K562 (cell line): ENCODE results near the gene RPL38. TPM values are rescaled to one million over a fixed set of nuclear protein-coding genes. Genes with fewer than 3 reads are reported as not detected.

Experiments used
- ATAC-seq: fragments of 200-7000 bp; cut with Tn5 transposase; 3 replicates; pipeline ENCODE4 v1.9.1; 2020; ENCODE audit warnings: moderate library complexity
- BruUV-seq: library from RNA; stranded (reverse); fragments of 400-500 nt; replicated peaks from 2 replicates; lab custom pipeline; 2021; lab: Mats Ljungman, UMichigan
- CTCF ChIA-PET: fragments of 300-600 bp; formaldehyde crosslinking; extraction: SDS; loops from one replicate; lab custom pipeline; 2021; ENCODE audit warnings: low intra/inter-chr PET ratio; lab: Yijun Ruan, JAX
- POLR2A ChIA-PET: fragments of 300-600, 350-650 bp; sonication (Branson Sonifier 250); formaldehyde crosslinking; extraction: SDS; loops from one replicate; lab custom pipeline; 2021; ENCODE audit warnings: antibody characterized with exemption, inconsistent platforms; lab: Yijun Ruan, JAX
- DNase-seq, 4 experiments: peaks; one replicate each; pipeline versions ENCODE4 v3.0.0 to v3.0.0-alpha.2; 2011 to 2018; ENCODE audit warnings: low spot score in 3 of 4, mixed read lengths in 3 of 4; ENCODE audit errors: extremely low read depth in 1 of 4
- FAIRE-seq: peaks from 2 replicates; lab custom pipeline; 2011; peaks lifted over from hg19 to GRCh38; lab: Jason Lieb, UNC
- H2AFZ ChIP-seq: 2 replicates; pipeline ENCODE4 v1.6.0; 2011; ENCODE audit warnings: low read depth, low read length, control low read depth, inconsistent platforms
- H3K27ac ChIP-seq: fragments of 200-600 bp; 3 replicates; pipeline ENCODE4 v1.8.0; 2011; ENCODE audit warnings: low read depth, mild to moderate bottlenecking, control low read depth, inconsistent platforms, low read length, moderate library complexity, mixed read lengths; ENCODE audit errors: extremely low read depth
- H3K27me3 ChIP-seq, 2 experiments: fragments of 300-600 bp in 1 of 2; 2 replicates in 1 of 2; 3 replicates in 1 of 2; pipeline versions ENCODE4 v1.6.0 to v1.8.0; 2011; ENCODE audit warnings: inconsistent platforms in 2 of 2, low read length in 2 of 2, mild to moderate bottlenecking in 1 of 2, mixed read lengths in 1 of 2, moderate library complexity in 1 of 2; ENCODE audit not compliant: control insufficient read depth in 2 of 2, insufficient read depth in 2 of 2
- H3K36me3 ChIP-seq: fragments of 300-600 bp; 3 replicates; pipeline ENCODE4 v1.8.0; 2011; ENCODE audit warnings: mild to moderate bottlenecking, low read length, inconsistent platforms; ENCODE audit not compliant: control insufficient read depth, insufficient read depth
- H3K4me1 ChIP-seq, 2 experiments: fragments of 200-600 bp in 1 of 2; replicated peaks in 1 of 2; 2 replicates in 1 of 2; 3 replicates in 1 of 2; pipeline versions ENCODE4 v1.5.1 to v1.8.0; 2011; ENCODE audit warnings: inconsistent platforms in 2 of 2, low read length in 2 of 2, mild to moderate bottlenecking in 1 of 2, mixed read lengths in 1 of 2, moderate library complexity in 1 of 2; ENCODE audit not compliant: control insufficient read depth in 2 of 2, insufficient read depth in 2 of 2
- H3K4me2 ChIP-seq: 2 replicates; pipeline ENCODE4 v1.6.1; 2011; ENCODE audit warnings: low read length, control low read depth, inconsistent platforms, mixed read lengths; ENCODE audit not compliant: insufficient read depth
- H3K4me3 ChIP-seq: fragments of 200-600 bp; sonication (generic), shearing (Covaris generic); 2 replicates; pipeline ENCODE4 v1.5.1; 2016; ENCODE audit warnings: control low read depth, inconsistent platforms
- H3K79me2 ChIP-seq: fragments of 200-600 bp; 3 replicates; pipeline ENCODE4 v1.8.0; 2011; ENCODE audit warnings: low read length, inconsistent platforms; ENCODE audit not compliant: control insufficient read depth, insufficient read depth
- H3K9ac ChIP-seq, 2 experiments: 2 replicates each; pipeline versions ENCODE4 v1.6.0 to v1.6.1; 2011; ENCODE audit warnings: low read depth in 2 of 2, low read length in 2 of 2, control low read depth in 1 of 2, inconsistent platforms in 1 of 2, mild to moderate bottlenecking in 1 of 2, mixed read lengths in 1 of 2; ENCODE audit not compliant: insufficient read depth in 1 of 2
- H3K9me1 ChIP-seq: one replicate; pipeline ENCODE4 v1.6.0; 2011; ENCODE audit warnings: inconsistent platforms, mild to moderate bottlenecking, low read length, moderate library complexity; ENCODE audit not compliant: control insufficient read depth, insufficient read depth
- H3K9me3 ChIP-seq: replicated peaks from 2 replicates; pipeline ENCODE4 v1.5.1; 2011; ENCODE audit warnings: low read depth, low read length, inconsistent platforms; ENCODE audit not compliant: control insufficient read depth, insufficient read depth
- H4K20me1 ChIP-seq: replicated peaks from 2 replicates; pipeline ENCODE4 v1.6.1; 2011; ENCODE audit warnings: low read length, inconsistent platforms, mixed read lengths; ENCODE audit not compliant: control insufficient read depth, insufficient read depth
- CREBBP ChIP-seq: IDR thresholded peaks from one replicate; pipeline ENCODE4 v1.6.1; 2012; ENCODE audit warnings: low read depth, mild to moderate bottlenecking, control low read depth, inconsistent platforms, low read length
- MYBL2 ChIP-seq, 2 experiments: fragments of 450-650 bp in 1 of 2; sonication (generic) in 1 of 2; formaldehyde crosslinking in 1 of 2; IDR thresholded peaks; 2 replicates each; pipeline versions ENCODE4 v1.6.1 to v1.8.1; 2017 to 2022; ENCODE audit warnings: borderline replicate concordance in 1 of 2, inconsistent platforms in 1 of 2, low read depth in 1 of 2, mild to moderate bottlenecking in 1 of 2, missing genetic modification reagents in 1 of 2, moderate library complexity in 1 of 2
- PHTF2 ChIP-seq: fragments of 250-450 bp; sonication (Bioruptor Pico); IDR thresholded peaks from 2 replicates; pipeline ENCODE4 v1.5.0; 2021; ENCODE audit warnings: mild to moderate bottlenecking
- POLR2H ChIP-seq: IDR thresholded peaks from 2 replicates; pipeline ENCODE4 v1.6.1; 2016; ENCODE audit warnings: missing genetic modification characterization, low read depth, mild to moderate bottlenecking, control low read depth, missing compliant biosample characterization, moderate library complexity
- PYGO2 ChIP-seq: fragments of 450-650 bp; IDR thresholded peaks from 2 replicates; pipeline ENCODE4 v1.6.1; 2016; ENCODE audit warnings: mild to moderate bottlenecking, missing genetic modification characterization, moderate library complexity, missing compliant biosample characterization
- SRSF1 ChIP-seq: fragments of 200-400 bp; formaldehyde crosslinking; IDR thresholded peaks from 2 replicates; pipeline ENCODE4 v1.6.1; 2017; ENCODE audit warnings: mild to moderate bottlenecking, low read depth, low read length, moderate library complexity
- TAF7 ChIP-seq: fragments of 450-650 bp; IDR thresholded peaks from 2 replicates; pipeline ENCODE4 v1.6.1; 2016; ENCODE audit warnings: missing genetic modification characterization, missing compliant biosample characterization
- TCF7 ChIP-seq: sonication (generic); IDR thresholded peaks from 2 replicates; pipeline ENCODE4 v1.6.1; 2016; ENCODE audit warnings: antibody characterized with exemption, borderline replicate concordance
- ZNF551 ChIP-seq: fragments of 250-450 bp; sonication (Bioruptor Pico); IDR thresholded peaks from 2 replicates; pipeline ENCODE4 v1.5.0; 2021; ENCODE audit warnings: mild to moderate bottlenecking, moderate library complexity
- ZNF561 ChIP-seq: fragments of 450-650 bp; formaldehyde crosslinking; conservative IDR thresholded peaks from 2 replicates; pipeline ENCODE4 v1.4.0; 2020; ENCODE audit warnings: mild to moderate bottlenecking, moderate library complexity
- ZNF584 ChIP-seq: fragments of 200-800 bp; sonication (Bioruptor generic); IDR thresholded peaks from 2 replicates; pipeline ENCODE4 v1.6.1; 2016; ENCODE audit warnings: low read depth, mild to moderate bottlenecking, missing genetic modification characterization, missing compliant biosample characterization
- ZNF699 ChIP-seq: fragments of 250-450 bp; sonication (Bioruptor Pico); IDR thresholded peaks from 2 replicates; pipeline ENCODE4 v1.8.0; 2021; ENCODE audit warnings: mild to moderate bottlenecking, moderate library complexity; ENCODE audit not compliant: insufficient replicate concordance
- ZNF780A ChIP-seq: fragments of 250-450 bp; sonication (Bioruptor Pico); IDR thresholded peaks from 2 replicates; pipeline ENCODE4 v1.5.0; 2021; ENCODE audit warnings: mild to moderate bottlenecking
- WGBS: fragments of 100-300 bp; shearing (Covaris generic); methylation state at CpG from one replicate; pipeline ENCODE4 v1.1.6; 2016; ENCODE audit warnings: low coverage, mixed read lengths; ENCODE audit not compliant: insufficient coverage; ENCODE audit errors: missing lambda C conversion rate; 5-methylcytosine and 5-hydroxymethylcytosine counted together
- in situ Hi-C: fragments of 300-500 bp; cut with MboI; formaldehyde crosslinking; loops from 4 replicates; pipeline ENCODE4 v1.15.0; 2018; ENCODE audit warnings: inconsistent platforms, mixed read lengths
- intact Hi-C: fragments of 100-400 bp; cut with micrococcal nuclease; formaldehyde crosslinking; loops from 2 replicates; pipeline ENCODE4 v1.14.2; 2022
- polyA plus RNA-seq, 8 experiments: library from polyadenylated mRNA; depleted of rRNA in 4 of 8; stranded (reverse) in 5 of 8; unstranded in 3 of 8; fragments of >200 nt; fragmentation: Nextera tagmentation in 2 of 8; fragmentation: Illumina TruSeq in 1 of 8; extraction: Ambion mirVana in 2 of 8; extraction: Trizol in 1 of 8; gene quantifications; 2 replicates each; pipeline versions ENCODE4 v1.2.1 to v1.2.3, GENCODE V29; 2011 to 2014; ENCODE audit warnings: inconsistent platforms in 1 of 8, missing spikeins in 1 of 8
- total RNA-seq, 7 experiments: library from RNA; depleted of rRNA in 6 of 7; stranded (reverse); fragments of >200 nt in 6 of 7; fragmentation: Illumina TruSeq in 2 of 7; extraction: Trizol in 2 of 7; gene quantifications; 2 replicates each; pipeline versions ENCODE4 v1.2.1 to v1.2.3, GENCODE V29; 2011 to 2021; ENCODE audit warnings: low replicate concordance in 1 of 7
- TF ChIP-seq, protein P1 (sequence below), 2 experiments: fragments of 200-800 bp in 1 of 2; sonication (Bioruptor generic) in 1 of 2; sonication (generic) in 1 of 2; formaldehyde crosslinking in 1 of 2; IDR thresholded peaks in 1 of 2; conservative IDR thresholded peaks in 1 of 2; 2 replicates each; pipeline versions ENCODE4 v1.5.0 to v1.6.1; 2016 to 2020; ENCODE audit warnings: missing compliant biosample characterization in 1 of 2, missing genetic modification characterization in 1 of 2, missing genetic modification reagents in 1 of 2
- TF ChIP-seq, protein P2 (sequence below): fragments of 250-450 bp; sonication (Bioruptor Pico); IDR thresholded peaks from 2 replicates; pipeline ENCODE4 v1.4.0; 2020; ENCODE audit warnings: mild to moderate bottlenecking, moderate library complexity
- TF ChIP-seq, protein P3 (sequence below): fragments of 450-650 bp; IDR thresholded peaks from 2 replicates; pipeline ENCODE4 v1.6.1; 2016; ENCODE audit warnings: borderline replicate concordance

RPL38 gene
- total and polyA plus RNA-seq, 9 of the 15 experiments (the other 6 are each of a cell fraction or from before 2014, with no cell fraction given) = 1,224 to 3,864 (median 1,939) TPM

DNA sequence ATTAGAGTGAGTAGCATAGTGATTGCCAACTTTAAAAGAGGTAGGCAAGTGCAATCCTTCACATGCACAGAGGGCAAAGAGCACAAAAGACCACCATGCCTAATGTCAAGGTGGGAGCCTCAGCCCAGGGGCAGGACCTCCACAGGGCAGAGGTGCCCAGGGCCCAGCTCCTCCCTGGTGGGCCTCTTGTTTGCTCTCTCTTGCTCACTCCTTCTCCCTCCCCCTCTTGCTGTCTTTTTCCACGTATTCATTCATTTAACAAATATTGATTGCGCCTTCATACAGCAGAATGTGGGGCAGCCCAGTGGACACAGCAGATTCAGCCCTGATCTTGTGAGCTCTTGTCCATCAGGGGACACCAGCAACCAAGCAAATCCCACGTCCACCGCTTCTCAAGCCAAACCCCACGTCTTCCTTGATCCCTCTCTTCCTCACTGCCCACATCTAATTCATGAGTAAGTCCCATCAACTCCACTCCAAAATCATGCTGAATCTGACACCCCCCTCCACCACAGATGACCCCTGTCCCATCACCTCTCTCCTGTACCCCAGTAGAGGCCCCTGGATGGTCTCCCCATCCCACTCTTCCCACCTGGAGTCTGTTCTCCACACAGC is 44.1 kb upstream of the RPL38 start:
- H2AFZ ChIP-seq = no peak overlapping the region
- peaks cover 12 to 13% of the 10 kb centered on the region in 2 experiments; a peak in 4 of 5 replicates for H3K4me1 ChIP-seq
- no peak for DNase-seq
- ATAC-seq = no peak
- no peaks in the 10 kb centered on the region for H3K9me3 ChIP-seq
- CTCF ChIA-PET = no interaction called here
- intact Hi-C loops (no loop called here), in situ Hi-C loops (no loop called here)
- no peaks in the 10 kb centered on the region for H4K20me1 ChIP-seq
- no peaks in the 10 kb centered on the region for H3K9me1 ChIP-seq
- H3K79me2 ChIP-seq = no peaks in the 10 kb centered on the region
- H3K9ac ChIP-seq = no peak overlapping the region
- H3K27ac ChIP-seq = no peak overlapping the region
- POLR2A ChIA-PET = interaction anchor here (1.0 kb wide), 1 partner anchor 44 kb away, joined by 6 read pairs; the partner anchor contains the start of gene RPL38
- 3% methylated on average over 5 of the region's 5 CpGs for WGBS
- no peak overlapping the region for H3K4me3 ChIP-seq
- H3K4me2 ChIP-seq = no peak overlapping the region
- H3K36me3 ChIP-seq = no peaks in the 10 kb centered on the region
- BruUV-seq = no TSS peak
- no peak for FAIRE-seq
- H3K27me3 ChIP-seq = peaks cover 9 to 32% of the 10 kb centered on the region in 2 experiments; a peak in 4 of 5 replicates
- TF ChIP-seq CREBBP (no peak), ZNF780A (no peak), ZNF561 (CRISPR knock-in tag) (no peak), ZNF699 (CRISPR knock-in tag) (no peak), ZNF584 (CRISPR knock-in tag) (no peak), TCF7 (no peak), ZNF551 (no peak), MYBL2 (IDR thresholded peaks at IDR 0.05; ENCODE audit: low read depth) (no peak), MYBL2 (CRISPR knock-in tag; IDR thresholded peaks at IDR 0.05; ENCODE audit: borderline replicate concordance) (no peak), POLR2H (no peak), TAF7 (tag) (no peak), PHTF2 (CRISPR knock-in tag) (no peak), PYGO2 (tag) (no peak), SRSF1 (no peak)
- TF ChIP-seq, protein P1, sequence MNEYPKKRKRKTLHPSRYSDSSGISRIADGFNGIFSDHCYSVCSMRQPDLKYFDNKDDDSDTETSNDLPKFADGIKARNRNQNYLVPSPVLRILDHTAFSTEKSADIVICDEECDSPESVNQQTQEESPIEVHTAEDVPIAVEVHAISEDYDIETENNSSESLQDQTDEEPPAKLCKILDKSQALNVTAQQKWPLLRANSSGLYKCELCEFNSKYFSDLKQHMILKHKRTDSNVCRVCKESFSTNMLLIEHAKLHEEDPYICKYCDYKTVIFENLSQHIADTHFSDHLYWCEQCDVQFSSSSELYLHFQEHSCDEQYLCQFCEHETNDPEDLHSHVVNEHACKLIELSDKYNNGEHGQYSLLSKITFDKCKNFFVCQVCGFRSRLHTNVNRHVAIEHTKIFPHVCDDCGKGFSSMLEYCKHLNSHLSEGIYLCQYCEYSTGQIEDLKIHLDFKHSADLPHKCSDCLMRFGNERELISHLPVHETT (CRISPR knock-in tag; conservative IDR thresholded peaks at IDR 0.05 in 1 of 2, IDR thresholded peaks at IDR 0.05 in 1 of 2) = no peak
- TF ChIP-seq, protein P2, sequence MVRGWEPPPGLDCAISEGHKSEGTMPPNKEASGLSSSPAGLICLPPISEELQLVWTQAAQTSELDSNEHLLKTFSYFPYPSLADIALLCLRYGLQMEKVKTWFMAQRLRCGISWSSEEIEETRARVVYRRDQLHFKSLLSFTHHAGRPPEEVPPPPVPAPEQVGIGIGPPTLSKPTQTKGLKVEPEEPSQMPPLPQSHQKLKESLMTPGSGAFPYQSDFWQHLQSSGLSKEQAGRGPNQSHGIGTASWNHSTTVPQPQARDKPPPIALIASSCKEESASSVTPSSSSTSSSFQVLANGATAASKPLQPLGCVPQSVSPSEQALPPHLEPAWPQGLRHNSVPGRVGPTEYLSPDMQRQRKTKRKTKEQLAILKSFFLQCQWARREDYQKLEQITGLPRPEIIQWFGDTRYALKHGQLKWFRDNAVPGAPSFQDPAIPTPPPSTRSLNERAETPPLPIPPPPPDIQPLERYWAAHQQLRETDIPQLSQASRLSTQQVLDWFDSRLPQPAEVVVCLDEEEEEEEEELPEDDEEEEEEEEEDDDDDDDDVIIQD = no peak
- TF ChIP-seq, protein P3, sequence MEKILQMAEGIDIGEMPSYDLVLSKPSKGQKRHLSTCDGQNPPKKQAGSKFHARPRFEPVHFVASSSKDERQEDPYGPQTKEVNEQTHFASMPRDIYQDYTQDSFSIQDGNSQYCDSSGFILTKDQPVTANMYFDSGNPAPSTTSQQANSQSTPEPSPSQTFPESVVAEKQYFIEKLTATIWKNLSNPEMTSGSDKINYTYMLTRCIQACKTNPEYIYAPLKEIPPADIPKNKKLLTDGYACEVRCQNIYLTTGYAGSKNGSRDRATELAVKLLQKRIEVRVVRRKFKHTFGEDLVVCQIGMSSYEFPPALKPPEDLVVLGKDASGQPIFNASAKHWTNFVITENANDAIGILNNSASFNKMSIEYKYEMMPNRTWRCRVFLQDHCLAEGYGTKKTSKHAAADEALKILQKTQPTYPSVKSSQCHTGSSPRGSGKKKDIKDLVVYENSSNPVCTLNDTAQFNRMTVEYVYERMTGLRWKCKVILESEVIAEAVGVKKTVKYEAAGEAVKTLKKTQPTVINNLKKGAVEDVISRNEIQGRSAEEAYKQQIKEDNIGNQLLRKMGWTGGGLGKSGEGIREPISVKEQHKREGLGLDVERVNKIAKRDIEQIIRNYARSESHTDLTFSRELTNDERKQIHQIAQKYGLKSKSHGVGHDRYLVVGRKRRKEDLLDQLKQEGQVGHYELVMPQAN = no peak
